ENCODE measurements around the gene RPS21. TPM values are rescaled to one million over a fixed set of nuclear protein-coding genes. Genes with fewer than 3 reads are reported as not detected.

Gene RPS21
- total and polyA plus RNA-seq, 12 donors, result 438 to 4,794 (median 1,602) TPM

DNA sequence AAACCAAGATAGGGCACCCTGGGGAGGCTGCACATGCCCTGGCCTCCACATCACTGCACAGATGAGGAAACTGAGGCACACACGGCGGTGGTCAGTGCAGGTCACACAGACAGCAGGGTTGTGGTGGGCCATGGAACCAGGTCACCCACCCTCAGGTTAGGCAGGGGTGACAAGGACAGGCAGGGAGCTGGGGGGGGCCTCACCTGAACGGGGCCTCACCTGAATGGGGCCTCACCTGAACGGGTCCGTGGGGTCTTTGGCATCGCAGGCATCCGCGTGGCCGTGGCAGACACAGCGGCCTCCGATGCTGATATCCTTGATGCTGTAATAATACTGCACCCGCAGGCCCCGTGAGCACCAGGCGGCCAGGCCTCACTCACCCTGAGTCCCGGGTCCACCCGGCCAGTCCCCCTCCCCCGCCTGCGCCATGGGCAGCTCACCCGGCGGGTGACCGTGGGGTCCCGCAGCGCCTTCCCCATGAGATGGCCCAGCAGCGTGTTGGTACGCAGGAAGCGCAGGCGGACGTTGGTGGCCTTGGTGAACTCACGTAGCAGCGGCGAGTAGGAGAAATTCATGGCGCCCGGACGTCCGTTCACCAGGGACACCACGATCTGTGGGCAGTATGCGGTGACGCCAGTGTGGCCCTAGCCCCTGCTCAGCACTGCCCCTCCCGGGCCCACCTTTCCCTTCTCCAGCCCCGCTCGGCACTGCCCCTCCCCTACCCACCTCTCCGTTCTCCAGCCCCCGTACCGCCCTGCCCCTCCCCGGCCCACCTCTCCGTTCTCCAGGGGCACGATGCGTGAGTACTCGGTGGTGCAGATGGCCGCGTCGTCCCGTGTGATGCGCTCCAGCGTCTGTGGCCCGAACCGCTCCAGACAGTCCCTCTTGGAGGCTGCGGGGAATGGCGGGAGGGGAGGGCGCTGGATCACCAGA, 35.2 kb upstream of the RPS21 start:
- intact Hi-C loops (cut with DNase I), result loop anchor here in 1 of 2 donors (5.0 to 10.0 kb wide), 2 partner anchors 36 to 47 kb away; partner anchors contain the start of genes ADRM1 and RPS21
- WGBS, 4 donors, result 88 to 91% (median 89%) methylated on average over 29 to 60 of the region's 60 CpGs

DNA sequence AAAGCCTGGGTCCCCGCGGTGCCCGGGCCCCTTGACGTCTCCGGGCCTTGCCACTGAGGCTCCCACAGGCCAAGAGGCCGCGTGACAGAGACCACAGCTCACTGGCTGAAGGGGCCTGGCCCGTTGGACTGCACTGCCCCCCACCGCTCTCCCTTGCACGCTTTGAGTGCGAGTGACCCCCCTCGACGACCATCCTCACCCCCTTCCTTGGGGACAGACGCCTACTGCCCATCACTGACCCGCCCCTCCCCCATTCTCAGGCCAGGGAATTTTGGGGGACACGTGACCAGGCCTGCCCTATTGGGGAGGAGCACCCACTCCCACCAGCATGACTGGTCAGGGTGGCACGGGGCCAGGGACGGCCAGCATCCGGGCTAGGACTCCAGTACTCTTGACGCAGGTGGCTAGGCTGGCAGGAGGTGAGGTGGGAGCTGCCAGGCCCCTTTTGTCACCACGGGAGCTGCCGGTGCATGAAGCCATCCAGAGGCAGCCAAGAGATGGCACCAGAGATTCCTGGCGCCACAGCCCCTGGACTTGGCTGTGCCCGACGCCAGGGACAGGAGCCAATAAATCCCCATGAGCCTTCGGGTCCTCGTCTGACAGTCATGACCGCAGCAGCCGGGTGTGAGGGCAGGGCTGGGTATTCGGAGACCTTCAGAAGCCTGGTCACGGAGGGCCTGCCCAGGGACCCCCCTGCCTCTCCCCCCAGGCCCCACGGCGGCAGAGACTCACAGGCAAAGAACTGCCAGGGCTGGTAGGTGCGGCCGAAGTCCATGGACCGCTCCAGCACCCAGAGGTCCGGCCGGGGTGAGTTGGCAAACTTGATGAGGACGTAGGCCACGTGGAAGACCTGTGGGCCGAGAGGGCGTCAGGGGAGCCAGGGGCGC, 34.3 kb upstream of the RPS21 start:
- Histone ChIP-seq H3K4me1 (replicated peaks in 1 of 2) (peaks cover 36 to 39% of the 10 kb centered on the region in 2 donors), H3K27ac (peak overlapping the region in 4 of 5 donors; percentile 21 to 76 (median 45))

More for the DNA sequence above, 35.2 kb upstream of the RPS21 start:
- peaks cover 27 to 30% of the 10 kb centered on the region in 2 donors for H3K4me1 ChIP-seq (replicated peaks in 1 of 2)
- H3K27ac ChIP-seq, result peak overlapping the region in 1 of 5 donors; percentile 76
- H3K4me3 ChIP-seq, result no peak overlapping the region
- no peaks in the 10 kb centered on the region for H3K9me3 ChIP-seq (replicated peaks in 1 of 3)
- H3K36me3 ChIP-seq (replicated peaks in 1 of 2), result peaks cover 0 to 20% of the 10 kb centered on the region in 2 donors
- TF ChIP-seq, protein P1, sequence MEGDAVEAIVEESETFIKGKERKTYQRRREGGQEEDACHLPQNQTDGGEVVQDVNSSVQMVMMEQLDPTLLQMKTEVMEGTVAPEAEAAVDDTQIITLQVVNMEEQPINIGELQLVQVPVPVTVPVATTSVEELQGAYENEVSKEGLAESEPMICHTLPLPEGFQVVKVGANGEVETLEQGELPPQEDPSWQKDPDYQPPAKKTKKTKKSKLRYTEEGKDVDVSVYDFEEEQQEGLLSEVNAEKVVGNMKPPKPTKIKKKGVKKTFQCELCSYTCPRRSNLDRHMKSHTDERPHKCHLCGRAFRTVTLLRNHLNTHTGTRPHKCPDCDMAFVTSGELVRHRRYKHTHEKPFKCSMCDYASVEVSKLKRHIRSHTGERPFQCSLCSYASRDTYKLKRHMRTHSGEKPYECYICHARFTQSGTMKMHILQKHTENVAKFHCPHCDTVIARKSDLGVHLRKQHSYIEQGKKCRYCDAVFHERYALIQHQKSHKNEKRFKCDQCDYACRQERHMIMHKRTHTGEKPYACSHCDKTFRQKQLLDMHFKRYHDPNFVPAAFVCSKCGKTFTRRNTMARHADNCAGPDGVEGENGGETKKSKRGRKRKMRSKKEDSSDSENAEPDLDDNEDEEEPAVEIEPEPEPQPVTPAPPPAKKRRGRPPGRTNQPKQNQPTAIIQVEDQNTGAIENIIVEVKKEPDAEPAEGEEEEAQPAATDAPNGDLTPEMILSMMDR (IDR thresholded peaks at IDR 0.05), result no peak
- DNase-seq, result peak in 1 of 7 donors; percentile 12
- no peaks in the 10 kb centered on the region for H3K27me3 ChIP-seq

DNA sequence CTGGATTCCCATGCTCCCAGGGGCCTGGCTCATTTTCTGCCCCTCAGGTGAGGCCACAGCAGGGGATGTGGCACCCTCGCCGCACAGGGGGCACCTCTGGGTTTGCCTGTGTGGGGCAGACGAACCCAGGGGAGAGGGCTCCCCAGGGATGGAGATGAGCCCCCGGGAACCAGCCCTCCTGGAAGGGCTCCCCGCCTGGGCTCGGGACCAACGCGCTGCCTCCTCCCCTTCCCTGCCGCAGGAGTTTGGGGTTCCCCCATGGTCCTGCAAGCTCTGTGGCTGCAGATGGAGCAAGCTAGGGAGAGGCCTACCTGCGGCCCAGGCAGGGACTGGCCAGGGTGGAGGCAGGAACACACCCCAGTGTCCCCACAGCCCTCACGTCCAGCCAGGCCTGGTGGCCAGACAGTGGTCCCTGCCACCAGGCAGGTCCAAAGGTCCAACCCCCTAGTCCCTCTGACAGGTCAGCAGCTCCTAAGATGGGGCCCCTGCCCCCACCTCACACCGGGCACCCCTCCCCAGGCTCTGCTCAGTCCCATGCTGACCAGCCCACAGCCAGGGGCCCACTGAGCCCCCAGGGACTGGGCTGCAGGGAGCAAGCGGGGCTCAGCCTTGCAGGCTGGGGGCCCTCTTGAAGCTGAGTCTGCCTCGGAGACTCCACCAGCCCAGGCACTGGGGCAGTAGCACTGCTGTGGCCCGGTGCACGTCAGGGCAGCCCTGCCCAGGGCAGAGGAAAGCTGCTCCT, 33.4 kb upstream of the RPS21 start:
- no peak for TF ChIP-seq POLR2A (IDR thresholded peaks at IDR 0.05)
- TF ChIP-seq, protein P1 (IDR thresholded peaks at IDR 0.05), result no peak
- peaks cover 0 to 19% of the 10 kb centered on the region in 2 donors for H3K36me3 ChIP-seq (replicated peaks in 1 of 2)
- no peaks in the 10 kb centered on the region for H3K9me3 ChIP-seq (replicated peaks in 1 of 3)
- intact Hi-C loops (cut with DNase I), result loop anchor here in 1 of 2 donors (5.0 to 10.0 kb wide), 2 partner anchors 34 to 49 kb away; partner anchors contain the start of genes ADRM1 and RPS21
- peak overlapping the region in 4 of 5 donors; percentile 21 to 73 (median 45) for H3K27ac ChIP-seq
- WGBS, 4 donors, result 91 to 95% (median 94%) methylated on average over 6 to 16 of the region's 16 CpGs; no CpG with 5 or more reads in 1 of the 4 donors
- peak in 1 of 7 donors; percentile 8 for DNase-seq
- no peaks in the 10 kb centered on the region for H3K27me3 ChIP-seq
- H3K4me3 ChIP-seq, result no peak overlapping the region
- H3K4me1 ChIP-seq (replicated peaks in 1 of 2), result peaks cover 44 to 47% of the 10 kb centered on the region in 2 donors

More for the DNA sequence above, 34.3 kb upstream of the RPS21 start:
- 57 to 72% (median 68%) methylated on average over 8 to 43 of the region's 43 CpGs for WGBS, 4 donors
- intact Hi-C loops (cut with DNase I), result loop anchor here in 1 of 2 donors (5.0 to 10.0 kb wide), 2 partner anchors 35 to 48 kb away; partner anchors contain the start of genes ADRM1 and RPS21
- peaks cover 0 to 19% of the 10 kb centered on the region in 2 donors for H3K36me3 ChIP-seq (replicated peaks in 1 of 2)
- peak; percentile 81 to 95 (median 92) for DNase-seq
- TF ChIP-seq POLR2A (IDR thresholded peaks at IDR 0.05), result no peak
- TF ChIP-seq, protein P1 (IDR thresholded peaks at IDR 0.05), result peak in 5 of 6 experiments; percentile 40 to 57 (median 52)
- no peaks in the 10 kb centered on the region for H3K9me3 ChIP-seq (replicated peaks in 1 of 3)
- no peak overlapping the region for H3K4me3 ChIP-seq
- no peaks in the 10 kb centered on the region for H3K27me3 ChIP-seq

All from adrenal gland (tissue), 12 donors.